ENCODE data around the gene LKAAEAR1. TPM values are rescaled to one million over a fixed set of nuclear protein-coding genes. Genes with fewer than 3 reads are reported as not detected.
"Not testable (repeated sequence)": the region's sequence is repeated elsewhere in the genome, so short reads cannot be mapped to it uniquely, and the experiment has no call there.

LKAAEAR1 gene
- total and polyA plus RNA-seq, 8 donors, result 0.22 to 0.24 TPM; not detected in 6

DNA sequence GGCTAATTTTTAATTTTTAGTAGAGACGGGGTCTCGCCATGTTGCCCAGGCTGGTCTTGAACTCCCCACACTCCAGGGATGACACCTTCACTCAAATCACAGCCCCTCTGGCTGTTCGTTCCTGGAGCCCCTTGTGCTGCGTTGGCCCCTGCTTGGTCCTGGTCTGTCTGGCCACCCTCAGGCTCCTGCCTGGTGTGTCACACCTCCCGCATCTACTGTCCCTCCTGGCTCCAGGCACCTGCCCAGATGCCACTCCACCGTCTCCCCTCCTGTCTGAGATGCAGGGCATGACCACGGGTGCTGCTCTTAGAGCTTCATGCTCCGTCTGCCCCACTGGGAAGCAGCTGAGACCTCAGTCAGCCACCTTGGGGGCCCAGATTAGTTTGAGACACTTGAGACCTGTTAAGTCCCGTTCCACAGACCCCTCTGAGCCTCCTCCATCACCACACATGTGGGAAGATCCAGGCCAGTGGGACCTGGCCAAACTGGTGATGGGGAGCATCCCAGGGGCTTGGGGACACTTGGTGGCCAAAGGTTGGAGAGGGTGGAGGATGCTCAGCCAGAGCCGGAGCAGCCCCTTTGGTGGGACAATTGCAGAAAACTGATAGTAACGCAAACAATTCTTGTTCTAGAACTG lies 45.1 kb upstream of the LKAAEAR1 start:
- TF ChIP-seq, protein P1, sequence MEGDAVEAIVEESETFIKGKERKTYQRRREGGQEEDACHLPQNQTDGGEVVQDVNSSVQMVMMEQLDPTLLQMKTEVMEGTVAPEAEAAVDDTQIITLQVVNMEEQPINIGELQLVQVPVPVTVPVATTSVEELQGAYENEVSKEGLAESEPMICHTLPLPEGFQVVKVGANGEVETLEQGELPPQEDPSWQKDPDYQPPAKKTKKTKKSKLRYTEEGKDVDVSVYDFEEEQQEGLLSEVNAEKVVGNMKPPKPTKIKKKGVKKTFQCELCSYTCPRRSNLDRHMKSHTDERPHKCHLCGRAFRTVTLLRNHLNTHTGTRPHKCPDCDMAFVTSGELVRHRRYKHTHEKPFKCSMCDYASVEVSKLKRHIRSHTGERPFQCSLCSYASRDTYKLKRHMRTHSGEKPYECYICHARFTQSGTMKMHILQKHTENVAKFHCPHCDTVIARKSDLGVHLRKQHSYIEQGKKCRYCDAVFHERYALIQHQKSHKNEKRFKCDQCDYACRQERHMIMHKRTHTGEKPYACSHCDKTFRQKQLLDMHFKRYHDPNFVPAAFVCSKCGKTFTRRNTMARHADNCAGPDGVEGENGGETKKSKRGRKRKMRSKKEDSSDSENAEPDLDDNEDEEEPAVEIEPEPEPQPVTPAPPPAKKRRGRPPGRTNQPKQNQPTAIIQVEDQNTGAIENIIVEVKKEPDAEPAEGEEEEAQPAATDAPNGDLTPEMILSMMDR (IDR thresholded peaks at IDR 0.05), result no peak
- no peaks in the 10 kb centered on the region for H3K9me3 ChIP-seq
- H3K4me1 ChIP-seq, result no peaks in the 10 kb centered on the region
- no peak overlapping the region for H3K27ac ChIP-seq
- H3K4me3 ChIP-seq, result no peak overlapping the region
- DNase-seq (peak in 2 of 6 donors; percentile 33 to 42), FAIRE-seq (no peak), ATAC-seq (no peak)
- intact Hi-C loops (cut with DNase I), result loop anchor here in 1 of 3 donors (10.0 kb wide), 1 partner anchor 94 kb away; the partner anchor contains the start of gene C20orf204
- H3K36me3 ChIP-seq, result no peaks in the 10 kb centered on the region
- H3K27me3 ChIP-seq, result no peaks in the 10 kb centered on the region
- WGBS, 2 donors, result 59 to 68% methylated on average over 11 of the region's 11 CpGs

DNA sequence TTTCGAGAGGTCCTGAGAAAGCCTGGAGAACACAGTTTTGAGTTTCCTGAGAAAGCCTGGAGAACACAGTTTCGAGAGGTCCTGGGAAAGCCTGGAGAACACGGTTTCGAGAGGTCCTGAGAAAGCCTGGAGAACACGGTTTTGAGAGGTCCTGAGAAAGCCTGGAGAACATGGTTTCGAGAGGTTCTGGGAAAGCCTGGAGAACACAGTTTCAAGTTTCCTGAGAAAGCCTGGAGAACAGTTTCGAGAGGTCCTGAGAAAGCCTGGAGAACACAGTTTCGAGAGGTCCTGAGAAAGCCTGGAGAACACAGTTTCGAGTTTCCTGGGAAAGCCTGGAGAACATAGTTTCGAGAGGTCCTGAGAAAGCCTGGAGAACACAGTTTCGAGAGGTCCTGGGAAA lies 39.3 kb upstream of the LKAAEAR1 start:
- not testable (repeated sequence) for DNase-seq, H3K4me1 ChIP-seq, H3K4me3 ChIP-seq, FAIRE-seq, H3K36me3 ChIP-seq, H3K27me3 ChIP-seq, H3K27ac ChIP-seq, H3K9me3 ChIP-seq, ATAC-seq
- intact Hi-C loops (cut with DNase I), result loop anchor here in 1 of 3 donors (10.0 kb wide), 1 partner anchor 89 kb away; the partner anchor contains the start of gene C20orf204
- WGBS, 2 donors, result 61 to 76% methylated on average over 11 of the region's 11 CpGs

DNA sequence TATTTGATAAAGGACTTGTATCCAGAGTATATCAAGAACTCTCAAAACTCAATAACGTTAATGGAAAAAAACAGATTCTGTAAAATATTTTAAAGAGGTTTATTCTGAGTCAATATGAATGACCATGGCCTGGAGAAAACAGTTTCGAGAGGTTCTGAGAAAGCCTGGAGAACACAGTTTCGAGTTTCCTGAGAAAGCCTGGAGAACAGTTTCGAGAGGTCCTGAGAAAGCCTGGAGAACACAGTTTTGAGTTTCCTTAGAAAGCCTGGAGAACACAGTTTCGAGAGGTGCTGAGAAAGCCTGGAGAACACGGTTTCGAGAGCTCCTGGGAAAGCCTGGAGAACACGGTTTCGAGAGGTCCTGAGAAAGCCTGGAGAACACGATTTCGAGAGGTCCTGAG lies 38.7 kb upstream of the LKAAEAR1 start:
- ATAC-seq, H3K27ac ChIP-seq, H3K4me1 ChIP-seq, H3K4me3 ChIP-seq, H3K27me3 ChIP-seq, FAIRE-seq, H3K9me3 ChIP-seq, H3K36me3 ChIP-seq: not testable (repeated sequence)
- WGBS, 2 donors, result 55 to 70% methylated on average over 11 of the region's 11 CpGs
- intact Hi-C loops (cut with DNase I), result loop anchor here in 1 of 3 donors (10.0 kb wide), 1 partner anchor 88 kb away; the partner anchor contains the start of gene C20orf204
- DNase-seq, result peak in 1 of 6 donors; percentile 6

DNA sequence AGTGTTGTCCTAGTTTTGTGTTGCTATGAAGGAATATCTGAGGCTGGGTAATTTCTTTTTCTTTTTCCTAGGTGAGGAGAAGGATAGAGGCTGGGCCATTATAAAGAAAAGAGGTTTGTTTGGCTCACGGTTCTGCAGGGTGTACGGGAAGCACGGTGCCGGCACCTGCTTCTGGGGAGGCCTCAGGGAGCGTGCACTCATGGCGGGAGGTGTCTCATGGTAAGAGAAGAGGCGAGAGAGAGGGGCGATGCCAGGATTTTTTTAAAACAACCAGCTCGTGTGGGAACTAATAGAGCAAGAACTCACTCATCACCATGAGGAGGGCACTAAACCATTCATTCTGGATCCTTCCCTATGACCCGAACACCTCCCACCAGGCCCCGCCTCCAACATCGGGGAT lies 37.4 kb upstream of the LKAAEAR1 start:
- H3K27me3 ChIP-seq, result peaks cover 0 to 4% (median 0%) of the 10 kb centered on the region in 4 donors
- ATAC-seq (no peak), DNase-seq (peak in 2 of 6 donors; percentile 12 to 26), FAIRE-seq (no peak)
- H3K4me3 ChIP-seq, result no peak overlapping the region
- H3K36me3 ChIP-seq, result no peaks in the 10 kb centered on the region
- H3K9me3 ChIP-seq, result no peaks in the 10 kb centered on the region
- 57 to 71% methylated on average over 12 of the region's 12 CpGs for WGBS, 2 donors
- TF ChIP-seq, protein P1 (IDR thresholded peaks at IDR 0.05), result no peak
- no peak overlapping the region for H3K27ac ChIP-seq
- intact Hi-C loops (cut with DNase I), result loop anchor here in 1 of 3 donors (10.0 kb wide), 1 partner anchor 87 kb away; the partner anchor contains the start of gene C20orf204
- no peaks in the 10 kb centered on the region for H3K4me1 ChIP-seq

DNA sequence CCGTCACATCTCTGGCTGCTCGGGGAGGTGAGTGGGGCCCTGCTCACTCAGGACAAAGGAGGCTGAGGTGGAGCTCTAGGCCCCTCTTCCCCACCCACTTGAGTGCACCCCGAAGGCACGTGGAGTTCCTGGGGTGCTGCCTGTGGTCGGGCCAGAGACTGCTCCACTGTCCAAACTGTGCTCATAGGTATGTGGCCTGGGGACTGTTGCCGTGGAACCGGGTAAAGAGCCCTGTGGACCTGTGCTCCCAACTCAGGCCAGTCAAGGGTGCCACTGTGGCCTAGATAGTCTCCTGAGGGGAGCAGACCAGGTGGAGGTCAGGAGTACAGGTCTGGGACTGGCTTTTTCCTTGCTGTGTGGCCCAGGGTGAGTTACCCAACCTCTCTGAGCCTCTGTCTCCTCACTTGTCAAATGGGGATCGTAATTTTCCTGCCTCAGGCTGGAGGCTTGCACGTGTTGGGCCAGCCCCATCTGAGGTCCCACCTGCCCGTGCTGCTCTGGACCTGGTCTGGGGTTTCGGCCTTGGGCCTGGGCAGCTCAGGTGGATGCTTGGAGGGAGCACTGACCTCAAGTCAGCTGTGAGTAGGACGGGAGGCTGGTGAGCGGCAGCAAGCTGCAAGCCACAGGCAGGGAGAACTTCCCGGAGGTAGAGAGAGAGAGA lies 35.6 kb upstream of the LKAAEAR1 start:
- ATAC-seq (peak in 1 of 4 donors; percentile 46), DNase-seq (peak in 2 of 6 donors; percentile 57 to 58), FAIRE-seq (no peak)
- Histone ChIP-seq H3K27ac (no peak overlapping the region), H3K36me3 (no peaks in the 10 kb centered on the region), H3K4me1 (no peaks in the 10 kb centered on the region), H3K4me3 (no peak overlapping the region), H3K9me3 (no peaks in the 10 kb centered on the region), H3K27me3 (peaks cover 0 to 4% (median 0%) of the 10 kb centered on the region in 4 donors)
- intact Hi-C loops (cut with DNase I), result loop anchor here in 1 of 3 donors (10.0 kb wide), 1 partner anchor 85 kb away; the partner anchor contains the start of gene C20orf204
- WGBS, 2 donors, result 48 to 57% methylated on average over 14 of the region's 14 CpGs
- TF ChIP-seq, protein P1 (IDR thresholded peaks at IDR 0.05), result no peak
